ENCODE results near the gene CCDC85A.

DNA sequence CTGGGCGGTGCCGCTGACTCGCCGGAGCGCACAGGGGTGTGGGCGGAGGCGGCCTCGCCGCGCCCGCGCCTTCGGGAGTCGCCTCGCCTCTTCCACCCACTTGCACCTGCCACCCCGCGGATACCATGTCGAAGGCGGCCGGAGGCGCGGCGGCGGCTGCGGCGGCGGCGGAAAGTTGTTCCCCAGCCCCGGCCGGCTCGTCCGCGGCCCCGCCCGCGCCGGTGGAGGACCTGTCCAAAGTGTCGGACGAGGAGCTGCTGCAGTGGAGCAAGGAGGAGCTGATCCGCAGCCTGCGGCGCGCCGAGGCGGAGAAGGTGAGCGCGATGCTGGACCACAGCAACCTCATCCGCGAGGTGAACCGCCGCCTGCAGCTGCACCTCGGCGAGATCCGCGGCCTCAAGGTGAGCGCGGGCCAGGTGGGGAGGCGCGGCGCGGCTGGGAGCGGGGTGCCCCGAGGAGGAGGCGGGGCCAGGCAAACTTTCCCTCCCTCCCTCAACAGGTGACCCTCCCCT lies 766 bp downstream of the CCDC85A start:
- TF ChIP-seq, protein P1, sequence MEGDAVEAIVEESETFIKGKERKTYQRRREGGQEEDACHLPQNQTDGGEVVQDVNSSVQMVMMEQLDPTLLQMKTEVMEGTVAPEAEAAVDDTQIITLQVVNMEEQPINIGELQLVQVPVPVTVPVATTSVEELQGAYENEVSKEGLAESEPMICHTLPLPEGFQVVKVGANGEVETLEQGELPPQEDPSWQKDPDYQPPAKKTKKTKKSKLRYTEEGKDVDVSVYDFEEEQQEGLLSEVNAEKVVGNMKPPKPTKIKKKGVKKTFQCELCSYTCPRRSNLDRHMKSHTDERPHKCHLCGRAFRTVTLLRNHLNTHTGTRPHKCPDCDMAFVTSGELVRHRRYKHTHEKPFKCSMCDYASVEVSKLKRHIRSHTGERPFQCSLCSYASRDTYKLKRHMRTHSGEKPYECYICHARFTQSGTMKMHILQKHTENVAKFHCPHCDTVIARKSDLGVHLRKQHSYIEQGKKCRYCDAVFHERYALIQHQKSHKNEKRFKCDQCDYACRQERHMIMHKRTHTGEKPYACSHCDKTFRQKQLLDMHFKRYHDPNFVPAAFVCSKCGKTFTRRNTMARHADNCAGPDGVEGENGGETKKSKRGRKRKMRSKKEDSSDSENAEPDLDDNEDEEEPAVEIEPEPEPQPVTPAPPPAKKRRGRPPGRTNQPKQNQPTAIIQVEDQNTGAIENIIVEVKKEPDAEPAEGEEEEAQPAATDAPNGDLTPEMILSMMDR (conservative IDR thresholded peaks at IDR 0.05; ENCODE audit: low read depth, low read length), result no peak
- TF ChIP-seq EZH2 (IDR thresholded peaks at IDR 0.05; ENCODE audit: low read length, unreplicated experiment) (peak; percentile 7), EZH2phosphoT487 (IDR thresholded peaks at IDR 0.05; ENCODE audit: borderline replicate concordance, low read length) (no peak)
